GM12873 (cell line): ENCODE measurements around the gene MAP3K9.

Source experiments
- CTCF ChIP-seq: IDR thresholded peaks from 2 replicates; pipeline ENCODE4 v1.5.1; 2012; ENCODE audit warnings: low read depth, mild to moderate bottlenecking, moderate library complexity, low read length, control low read depth; ENCODE audit not compliant: insufficient read depth; ENCODE audit errors: missing control alignments

The MAP3K9 gene

GRCh38 chr14:70722418-70722817 lies 86.9 kb downstream of the MAP3K9 start:
- TF ChIP-seq CTCF, result no peak

- TF ChIP-seq CTCF, result no peak
These were observed 87.8 kb downstream of the MAP3K9 start for GRCh38 chr14:70721542-70721941.

- TF ChIP-seq CTCF, result no peak
These were observed 90.8 kb downstream of the MAP3K9 start for GRCh38 chr14:70718383-70719118.

GRCh38 chr14:70716958-70717357 lies 92.4 kb downstream of the MAP3K9 start:
- TF ChIP-seq CTCF, result no peak

- no peak for TF ChIP-seq CTCF
These were observed 92.8 kb downstream of the MAP3K9 start for GRCh38 chr14:70716483-70716882.

GRCh38 chr14:70714055-70714550 lies 95.2 kb downstream of the MAP3K9 start:
- TF ChIP-seq CTCF, result peak; percentile 52

- no peak for TF ChIP-seq CTCF
These were observed 95.8 kb downstream of the MAP3K9 start for GRCh38 chr14:70713511-70713916.
